Heart right ventricle (tissue), 16 donors: Measurements from ENCODE around the gene P4HA2. TPM values are rescaled to one million over a fixed set of nuclear protein-coding genes. Genes with fewer than 3 reads are reported as not detected.
A peak's percentile ranks its signal among the peaks of the same experiment; 100 is the strongest.

Experiments
- ATAC-seq, 8 donors: fragments of 200-7000 bp; cut with Tn5 transposase; one replicate each; pipeline ENCODE4 v1.9.1; 2020; ENCODE audit warnings: mild to moderate bottlenecking in 8 of 8, moderate library complexity in 8 of 8, moderate number of reproducible peaks in 1 of 8
- DNase-seq, 2 donors: peaks; one replicate each; pipeline ENCODE4 v3.0.0-alpha.2; 2020
- H3K27ac ChIP-seq, 10 donors: fragments of 200-600 bp; sonication (generic) in 2 of 10; one replicate each; pipeline versions ENCODE4 v1.5.0 to v1.8.0; 2020 to 2022; ENCODE audit warnings: mild to moderate bottlenecking in 3 of 10
- H3K27me3 ChIP-seq, 7 donors: fragments of 200-600 bp; one replicate each; pipeline ENCODE4 v1.8.0; 2021 to 2022; ENCODE audit warnings: mild to moderate bottlenecking in 2 of 7
- H3K36me3 ChIP-seq, 9 donors: fragments of 200-600 bp; sonication (generic) in 1 of 9; one replicate each; pipeline versions ENCODE4 v1.5.0 to v1.8.0; 2020 to 2022; ENCODE audit warnings: mild to moderate bottlenecking in 2 of 9
- H3K4me1 ChIP-seq, 9 donors: fragments of 200-600 bp; sonication (generic) in 1 of 9; one replicate each; pipeline versions ENCODE4 v1.5.0 to v1.8.0; 2020 to 2022; ENCODE audit warnings: mild to moderate bottlenecking in 4 of 9
- H3K4me3 ChIP-seq, 10 donors: fragments of 200-600 bp; sonication (generic) in 2 of 10; one replicate each; pipeline versions ENCODE4 v1.5.0 to v1.8.0; 2020 to 2022; ENCODE audit warnings: mild to moderate bottlenecking in 7 of 10, moderate library complexity in 2 of 10
- H3K9me3 ChIP-seq, 11 donors: fragments of 200-600 bp in 10 of 11; sonication (generic) in 2 of 11; one replicate each; pipeline versions ENCODE4 v1.5.0 to v1.8.0; 2013 to 2022; ENCODE audit warnings: mild to moderate bottlenecking in 2 of 11, control low read depth in 1 of 11, moderate library complexity in 1 of 11
- CTCF ChIP-seq, 9 donors: fragments of 200-600 bp; sonication (generic) in 2 of 9; IDR thresholded peaks; one replicate each; pipeline versions ENCODE4 v1.5.0 to v1.8.0; 2021 to 2022; ENCODE audit warnings: antibody characterized with exemption in 9 of 9, mild to moderate bottlenecking in 5 of 9, moderate library complexity in 1 of 9
- WGBS, 2 donors: extraction: QIAGEN DNeasy Blood & Tissue Kit; methylation state at CpG; one replicate each; pipeline ENCODE4 v1.1.7; 2013; ENCODE audit warnings: inconsistent platforms in 1 of 2; 5-methylcytosine and 5-hydroxymethylcytosine counted together
- intact Hi-C, 10 donors: fragments of 100-400 bp; cut with DNase I; formaldehyde crosslinking; loops; one replicate each; pipeline versions ENCODE4 v1.11.1 to v1.14.2; 2022
- polyA plus RNA-seq, 2 donors: library from polyadenylated mRNA; stranded (reverse); fragments of 200-250 nt; gene quantifications; one replicate each; pipeline ENCODE4 v1.2.3, GENCODE V29; 2013
- total RNA-seq, 10 donors: library from RNA; stranded (reverse); fragmentation: NEBNext Ultra II Directional in 3 of 10; extraction: Animal tissue kit (Norgen Biotek cat#: 25700) in 3 of 10; gene quantifications; one replicate each; pipeline versions ENCODE4 v1.2.1 to v1.2.4, GENCODE V29; 2021 to 2023
- donor health status: Arrhythmogenic right ventricular cardiomyopathy.
- donor health status: ischemic (EF 13 %, LVEDD 7.1; RV severe dilation, severe dysfunction).
- donor health status: healthy with polysubstance abuse.
- donor health status: DM: no; HTN: yes; CAD: no.
- donor health status: DM: no; HTN: no; CAD: no.
- donor health status: ischemic (EF 25% LVEDD 6.9; RV normal size, moderate dysfunction).
- donor health status: ischemic (EF 25% LVEDD 5.7; RV mildly dilated, moderate dysfunction).
- donor health status: healthy.
- donor health status: DM: yes; HTN: yes; CAD: no.
- donor health status: Ischemic cardiomyopathy.
- donor health status: ischemic (EF 35%, LVEDD 5.7; RV mildly dilated, moderate dysfunction).
- donor health status: nonischemic (EF 11% LVEDD 7.7; RV severe dilation, severe dysfunction).
- donor health status: DM: yes; HTN: yes; CAD: no.
- donor health status: PGD.
- donor health status: ischemic (EF 29% LVEDD 5.4; RV normal size, mild dysfunction).
- donor health status: nonischemic (EF 23%, LVEDD 6.1; RV moderate dilation, normal function).

The P4HA2 gene
- total and polyA plus RNA-seq, 12 donors = 27.2 to 97.0 (median 52.4) TPM

- DNase-seq = peak in 1 of 2 donors; percentile 2
- TF ChIP-seq CTCF (IDR thresholded peaks at IDR 0.05) = no peak
- H3K27ac ChIP-seq = no peak overlapping the region
- peaks cover 15 to 61% (median 41%) of the 10 kb centered on the region in 9 donors for H3K4me1 ChIP-seq
- no peaks in the 10 kb centered on the region for H3K9me3 ChIP-seq
- 98 to 99% methylated on average over 4 of the region's 4 CpGs for WGBS, 2 donors
- intact Hi-C loops = no loop called here
- no peak overlapping the region for H3K4me3 ChIP-seq
- H3K36me3 ChIP-seq = no peaks in the 10 kb centered on the region
- no peak for ATAC-seq
- H3K27me3 ChIP-seq = peaks cover 0 to 24% (median 0%) of the 10 kb centered on the region in 7 donors
Measured at GRCh38 chr5:132256086-132256782, 28.6 kb upstream of the P4HA2 start.

- intact Hi-C loops = no loop called here
- Histone ChIP-seq H3K4me3 (no peak overlapping the region), H3K9me3 (no peaks in the 10 kb centered on the region), H3K36me3 (no peaks in the 10 kb centered on the region), H3K27me3 (peaks cover 0 to 24% (median 0%) of the 10 kb centered on the region in 7 donors), H3K27ac (peak overlapping the region in 7 of 10 donors; percentile 7 to 63 (median 35)), H3K4me1 (peaks cover 6 to 43% (median 24%) of the 10 kb centered on the region in 9 donors)
- DNase-seq = peak; percentile 54 to 76
- WGBS, 2 donors = 30 to 36% methylated on average over 7 of the region's 7 CpGs
- TF ChIP-seq CTCF (IDR thresholded peaks at IDR 0.05) = no peak
- peak in 7 of 8 donors; percentile 20 to 80 (median 72) for ATAC-seq
Measured at GRCh38 chr5:132254321-132254977, 26.8 kb upstream of the P4HA2 start.

- H3K4me1 ChIP-seq = peaks cover 6 to 35% (median 18%) of the 10 kb centered on the region in 9 donors
- peaks cover 0 to 24% (median 0%) of the 10 kb centered on the region in 7 donors for H3K27me3 ChIP-seq
- intact Hi-C loops = no loop called here
- DNase-seq = peak in 1 of 2 donors; percentile 3
- no peak for TF ChIP-seq CTCF (IDR thresholded peaks at IDR 0.05)
- no peaks in the 10 kb centered on the region for H3K9me3 ChIP-seq
- 94 to 95% methylated on average over 8 of the region's 8 CpGs for WGBS, 2 donors
- peak overlapping the region in 6 of 10 donors; percentile 7 to 63 (median 40) for H3K27ac ChIP-seq
- H3K4me3 ChIP-seq = no peak overlapping the region
- ATAC-seq = no peak
- H3K36me3 ChIP-seq = no peaks in the 10 kb centered on the region
Measured at GRCh38 chr5:132253452-132254320, 26.0 kb upstream of the P4HA2 start.

- no peak for ATAC-seq
- intact Hi-C loops = no loop called here
- peak in 1 of 2 donors; percentile 1 for DNase-seq
Measured at GRCh38 chr5:132253008-132253441, 25.4 kb upstream of the P4HA2 start.

More at GRCh38 chr5:132253008-132253441, 25.4 kb upstream of the P4HA2 start:
- H3K27ac ChIP-seq = no peak overlapping the region
- H3K36me3 ChIP-seq = no peaks in the 10 kb centered on the region
- TF ChIP-seq CTCF (IDR thresholded peaks at IDR 0.05) = no peak
- WGBS, 2 donors = 76 to 81% methylated on average over 4 of the region's 4 CpGs
- peaks cover 0 to 19% (median 0%) of the 10 kb centered on the region in 7 donors for H3K27me3 ChIP-seq
- H3K9me3 ChIP-seq = peaks cover 0 to 3% (median 0%) of the 10 kb centered on the region in 11 donors
- peaks cover 6 to 28% (median 15%) of the 10 kb centered on the region in 9 donors for H3K4me1 ChIP-seq
- no peak overlapping the region for H3K4me3 ChIP-seq
